Cerebellar cortex (tissue), 1 donor: ENCODE measurements around the gene GNPTG.

Source experiments
- DNase-seq: peaks from one replicate; pipeline ENCODE4 v3.0.0-alpha.2; 2015; ENCODE audit warnings: low spot score

GNPTG gene

DNA sequence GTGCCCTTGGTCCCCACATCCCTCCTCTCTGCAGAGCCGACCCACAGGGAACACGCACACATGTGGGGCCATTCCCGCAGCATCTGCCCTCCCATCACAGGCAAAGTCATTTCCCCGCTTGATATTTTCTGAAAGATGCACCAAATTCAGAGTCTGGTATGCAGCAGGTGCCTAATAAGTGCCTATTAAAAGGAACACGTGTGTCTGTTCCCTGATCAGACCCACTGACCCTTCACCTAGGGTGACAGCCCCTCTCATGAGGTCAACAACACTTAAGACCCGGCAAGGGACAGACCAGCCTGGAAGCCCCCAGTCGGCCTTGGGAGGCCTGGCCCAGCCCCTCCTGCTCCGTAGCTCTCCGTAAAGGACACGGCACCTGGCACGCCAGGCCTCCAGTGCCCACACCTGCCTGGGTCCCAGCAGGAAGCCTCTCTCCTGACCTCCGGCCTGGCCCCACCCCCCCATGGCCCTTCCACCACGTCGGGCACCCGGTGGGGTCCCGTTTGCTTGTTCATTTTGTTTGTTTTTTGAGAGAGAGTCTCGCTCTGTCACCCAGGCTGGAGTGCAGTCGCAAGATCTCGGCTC, 42.7 kb downstream of the GNPTG start:
- DNase-seq, result no peak

DNA sequence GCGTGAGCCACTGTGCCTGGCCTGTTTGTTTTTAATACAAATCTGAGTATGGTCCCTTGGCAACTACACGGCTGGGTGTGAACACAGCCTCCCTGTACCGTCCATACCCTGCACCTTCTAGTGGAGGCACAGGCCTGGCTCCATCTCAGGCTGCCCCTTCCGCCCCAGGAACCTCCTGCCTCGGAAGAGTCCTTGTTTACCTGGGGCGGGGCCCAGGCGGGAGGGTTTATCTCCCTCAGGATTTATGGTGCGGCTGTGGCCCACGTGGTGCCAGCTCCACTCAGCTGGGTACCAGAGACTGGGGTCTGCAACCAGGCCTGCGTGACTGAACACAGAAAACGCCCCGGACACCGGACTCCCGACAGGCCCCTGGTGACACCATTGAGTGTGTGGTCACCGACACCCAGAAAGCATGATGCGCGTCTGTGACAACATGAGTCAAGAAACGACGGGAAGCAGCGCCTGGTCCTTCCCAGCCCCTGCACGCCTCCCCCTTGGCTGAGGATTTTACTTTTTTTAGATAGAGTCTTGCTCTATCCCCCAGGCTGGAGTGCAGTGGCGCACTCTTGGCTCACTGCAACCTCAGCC, 43.8 kb downstream of the GNPTG start:
- no peak for DNase-seq

DNA sequence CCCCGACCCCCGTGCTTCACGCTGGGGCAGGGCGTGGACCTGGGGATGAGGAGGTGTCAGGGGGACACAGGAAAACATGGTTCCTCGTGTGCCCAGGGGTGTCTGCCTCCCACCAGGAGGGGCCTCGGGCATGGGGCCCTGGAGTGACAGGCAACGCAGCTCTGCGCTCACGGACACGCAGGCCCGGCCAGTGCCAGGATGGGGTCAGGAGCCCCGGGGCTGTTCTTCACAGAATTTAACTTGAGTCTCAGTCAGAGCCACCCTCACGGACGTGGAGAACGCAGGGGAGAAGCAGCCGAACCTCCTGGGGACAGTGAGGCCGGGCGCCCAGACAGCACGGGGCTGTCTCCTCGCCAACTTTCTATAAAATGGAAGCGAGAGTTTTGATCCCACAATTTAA, 46.0 kb downstream of the GNPTG start:
- DNase-seq, result no peak

- no peak for DNase-seq
Observed at GRCh38 chr16:1398351-1398750, 46.6 kb downstream of the GNPTG start.

- DNase-seq, result no peak
Observed at GRCh38 chr16:1398826-1399581, 47.3 kb downstream of the GNPTG start.

DNA sequence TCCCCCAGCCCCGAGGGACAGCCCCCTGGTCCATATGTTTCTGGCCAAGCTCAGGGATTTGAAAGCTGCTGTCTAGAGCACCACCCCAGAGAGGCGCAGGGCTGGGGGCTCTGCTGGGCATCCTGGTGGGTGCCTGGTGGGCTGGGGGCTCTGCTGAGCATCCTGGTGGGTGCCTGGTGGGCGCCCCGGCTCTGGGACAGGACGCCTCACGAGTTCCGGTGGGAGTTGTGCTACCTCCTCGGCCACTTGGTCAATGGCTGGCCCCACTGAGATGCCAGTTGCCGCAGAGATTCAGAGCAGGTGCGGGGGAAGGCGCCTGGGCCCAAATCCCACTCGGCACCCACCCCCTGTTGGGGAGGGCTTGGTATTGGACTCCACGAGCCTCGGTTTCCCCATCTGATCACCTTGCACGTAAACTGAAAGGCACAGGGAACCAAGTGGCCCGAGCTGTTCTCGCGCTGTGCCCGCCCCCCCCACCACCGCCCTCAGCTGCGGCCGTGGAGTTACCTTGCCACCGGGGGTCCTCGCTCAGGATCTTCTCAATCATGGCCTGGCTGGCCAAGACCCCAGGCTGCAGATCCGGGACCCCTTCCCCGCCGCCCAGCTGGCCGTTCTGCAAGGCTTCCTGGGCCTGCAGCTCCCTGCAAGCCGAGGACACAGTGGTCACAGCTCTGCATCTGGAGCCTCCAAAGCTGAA, 49.5 kb downstream of the GNPTG start:
- no peak for DNase-seq

- DNase-seq, result no peak
Observed at GRCh38 chr16:1401758-1402154, 50.0 kb downstream of the GNPTG start.

DNA sequence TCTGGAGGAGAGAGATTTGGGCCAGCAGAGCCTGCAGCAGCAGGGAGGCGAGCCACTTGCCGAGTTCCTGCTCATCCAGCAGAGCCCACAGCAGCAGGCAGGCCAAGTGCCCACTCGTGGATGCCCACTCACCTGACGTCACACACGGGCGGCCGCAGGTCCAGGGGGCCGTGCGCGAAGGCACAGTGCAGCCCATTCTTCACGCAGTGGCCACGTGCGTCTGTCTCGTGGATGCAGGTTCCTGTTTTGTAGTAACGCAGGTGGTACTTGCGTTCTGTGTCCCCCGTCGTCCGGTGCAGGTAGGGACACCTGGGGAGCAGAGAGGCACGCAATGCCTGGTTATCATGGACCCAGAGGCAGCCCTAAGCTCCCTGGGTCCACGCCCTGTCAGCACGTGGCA, 51.3 kb downstream of the GNPTG start:
- DNase-seq, result no peak

GRCh38 chr16:1403733-1404132, 52.0 kb downstream of the GNPTG start:
- DNase-seq, result no peak

DNA sequence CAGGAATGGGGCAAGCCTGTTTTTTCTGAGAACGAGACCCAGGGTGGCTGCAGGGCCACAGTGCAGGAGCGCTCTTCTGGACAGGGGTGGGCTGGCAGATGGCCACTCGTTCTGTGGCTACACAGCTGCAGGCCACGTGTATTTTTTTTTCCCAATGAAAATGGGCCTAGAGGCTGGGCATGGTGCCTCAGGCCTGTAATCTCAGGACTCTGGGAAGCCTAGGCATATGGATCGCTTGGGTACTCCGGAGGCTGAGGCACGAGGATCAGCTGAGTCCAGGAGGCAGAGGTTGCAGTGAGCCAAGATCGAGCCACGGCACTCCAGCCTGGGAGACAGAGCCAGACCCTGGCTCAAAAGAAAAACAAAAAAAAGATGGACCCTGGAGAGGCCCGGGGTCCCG, 56.0 kb downstream of the GNPTG start:
- DNase-seq, result no peak

GRCh38 chr16:1408171-1408837, 56.6 kb downstream of the GNPTG start:
- peak; percentile 79 for DNase-seq

DNA sequence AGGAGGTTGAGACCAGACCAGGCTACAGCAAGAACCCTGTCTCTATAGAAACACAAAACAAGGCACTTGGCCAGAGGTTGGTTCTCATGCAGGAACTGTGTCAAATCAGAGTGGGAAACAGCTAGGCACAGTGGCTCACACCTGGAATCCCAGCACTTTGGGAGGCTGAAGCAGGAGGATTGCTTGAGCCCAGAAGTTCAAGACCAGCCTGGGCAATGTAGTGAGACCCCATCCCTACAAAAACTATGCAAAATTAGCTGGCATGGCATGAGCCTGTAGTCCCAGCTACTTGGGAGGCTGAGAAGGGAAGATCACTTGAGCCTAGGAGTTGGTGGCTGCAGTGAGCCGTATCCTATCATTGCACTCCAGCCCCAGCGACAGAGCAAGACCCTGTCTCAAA, 61.1 kb downstream of the GNPTG start:
- DNase-seq, result no peak
